DOHH2 (cell line): Measurements from ENCODE around the gene GPC1.

Experiments
- EZH2phosphoT487 ChIP-seq: fragments of 200-600 bp; sonication (generic); IDR thresholded peaks from 2 replicates; pipeline ENCODE4 v1.6.1; 2017; ENCODE audit warnings: borderline replicate concordance, mild to moderate bottlenecking, antibody characterized with exemption, low read length, moderate library complexity, mixed read lengths
- TF ChIP-seq, protein P1 (sequence below): fragments of 200-600 bp; sonication (generic); IDR thresholded peaks from one replicate; pipeline ENCODE4 v1.5.1; 2014; ENCODE audit warnings: antibody characterized with exemption, mild to moderate bottlenecking, low read depth, low read length; ENCODE audit not compliant: poor library complexity, severe bottlenecking

DNA sequence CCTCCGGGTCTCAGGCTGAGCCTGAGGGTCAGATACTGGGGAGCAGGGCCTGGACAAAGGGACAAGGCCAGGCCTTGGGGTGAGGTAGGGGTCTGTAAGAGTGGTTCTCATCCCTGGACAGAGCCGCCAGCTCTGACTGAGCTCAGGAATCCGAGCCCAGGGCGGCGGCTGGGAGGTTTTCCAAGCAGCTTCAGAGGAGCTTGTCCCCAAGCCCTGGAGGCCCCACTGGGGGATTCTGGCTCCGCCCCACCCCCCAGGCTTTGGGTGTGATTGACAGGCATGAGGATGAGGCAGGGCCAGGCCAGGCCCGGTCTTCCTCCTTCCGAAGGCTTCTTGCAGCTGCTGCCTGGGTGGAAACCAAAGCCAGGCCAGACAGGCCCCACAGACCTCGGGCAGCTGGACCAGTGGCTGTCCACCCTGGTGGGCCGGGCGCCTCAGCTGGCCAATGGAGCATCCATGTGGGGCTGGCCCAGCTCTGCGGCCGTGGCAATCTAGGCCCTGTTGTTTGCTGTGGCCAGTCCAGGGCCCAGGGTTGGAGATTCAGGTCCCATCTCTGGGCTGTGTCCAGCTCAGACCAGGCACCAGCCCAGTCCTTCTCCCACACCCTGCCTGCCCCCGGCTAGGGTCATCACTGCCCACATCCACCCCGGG, 23.1 kb upstream of the GPC1 start:
- TF ChIP-seq, protein P1, sequence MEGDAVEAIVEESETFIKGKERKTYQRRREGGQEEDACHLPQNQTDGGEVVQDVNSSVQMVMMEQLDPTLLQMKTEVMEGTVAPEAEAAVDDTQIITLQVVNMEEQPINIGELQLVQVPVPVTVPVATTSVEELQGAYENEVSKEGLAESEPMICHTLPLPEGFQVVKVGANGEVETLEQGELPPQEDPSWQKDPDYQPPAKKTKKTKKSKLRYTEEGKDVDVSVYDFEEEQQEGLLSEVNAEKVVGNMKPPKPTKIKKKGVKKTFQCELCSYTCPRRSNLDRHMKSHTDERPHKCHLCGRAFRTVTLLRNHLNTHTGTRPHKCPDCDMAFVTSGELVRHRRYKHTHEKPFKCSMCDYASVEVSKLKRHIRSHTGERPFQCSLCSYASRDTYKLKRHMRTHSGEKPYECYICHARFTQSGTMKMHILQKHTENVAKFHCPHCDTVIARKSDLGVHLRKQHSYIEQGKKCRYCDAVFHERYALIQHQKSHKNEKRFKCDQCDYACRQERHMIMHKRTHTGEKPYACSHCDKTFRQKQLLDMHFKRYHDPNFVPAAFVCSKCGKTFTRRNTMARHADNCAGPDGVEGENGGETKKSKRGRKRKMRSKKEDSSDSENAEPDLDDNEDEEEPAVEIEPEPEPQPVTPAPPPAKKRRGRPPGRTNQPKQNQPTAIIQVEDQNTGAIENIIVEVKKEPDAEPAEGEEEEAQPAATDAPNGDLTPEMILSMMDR: no peak
- TF ChIP-seq EZH2phosphoT487: no peak
